ENCODE measurements around the gene TNFAIP6. TPM values are rescaled to one million over a fixed set of nuclear protein-coding genes. Genes with fewer than 3 reads are reported as not detected.

Gene TNFAIP6
- total RNA-seq, 2 experiments from 2014 or later = not detected

DNA sequence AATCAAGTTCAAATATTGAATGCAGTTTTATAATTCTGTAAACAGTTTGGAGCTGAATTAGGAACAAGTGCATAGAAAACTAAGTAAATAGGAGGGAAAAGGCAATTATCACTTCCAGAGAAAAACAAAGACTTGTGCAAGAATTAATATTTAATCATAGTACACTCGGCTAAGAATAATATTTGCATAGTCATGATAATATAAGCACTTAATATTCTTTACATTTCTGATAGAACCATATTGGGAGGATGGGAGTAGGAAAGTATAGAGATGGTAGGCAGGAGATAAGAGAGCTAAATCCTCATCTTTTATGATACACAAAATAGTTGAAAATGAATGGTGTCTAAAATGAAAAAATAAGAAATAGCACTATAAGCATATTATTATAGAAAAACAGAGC lies 27.4 kb upstream of the TNFAIP6 start:
- ChIA-PET POLR2A (no interaction called here), CTCF (ENCODE audit: unreplicated experiment) (no interaction called here)
- DNase-seq (ENCODE audit: low spot score) = no peak
- Histone ChIP-seq H4K20me1 (ENCODE audit: insufficient read depth, low read length) (no peaks in the 10 kb centered on the region), H3K9me3 (ENCODE audit: low read length) (no peaks in the 10 kb centered on the region), H3K27ac (ENCODE audit: low read depth, low read length, poor library complexity, severe bottlenecking) (no peak overlapping the region), H3K9me2 (ENCODE audit: insufficient read depth, low read length) (no peaks in the 10 kb centered on the region), H3K79me2 (ENCODE audit: insufficient read depth, low read depth, low read length) (no peaks in the 10 kb centered on the region), H3K4me2 (ENCODE audit: low read length) (no peak overlapping the region), H2AFZ (ENCODE audit: low read length) (no peak overlapping the region), H3K4me1 (ENCODE audit: insufficient read depth, low read length, poor library complexity, severe bottlenecking) (no peaks in the 10 kb centered on the region), H3K36me3 (ENCODE audit: insufficient read depth, low read length) (no peaks in the 10 kb centered on the region), H3K4me3 (ENCODE audit: low read depth, low read length, poor library complexity, severe bottlenecking) (no peak overlapping the region)
- intact Hi-C loops (cut with micrococcal nuclease; ENCODE audit: unreplicated experiment) = no loop called here
- BruUV-seq (replicated peaks) = no TSS peak
- TF ChIP-seq, protein P1, sequence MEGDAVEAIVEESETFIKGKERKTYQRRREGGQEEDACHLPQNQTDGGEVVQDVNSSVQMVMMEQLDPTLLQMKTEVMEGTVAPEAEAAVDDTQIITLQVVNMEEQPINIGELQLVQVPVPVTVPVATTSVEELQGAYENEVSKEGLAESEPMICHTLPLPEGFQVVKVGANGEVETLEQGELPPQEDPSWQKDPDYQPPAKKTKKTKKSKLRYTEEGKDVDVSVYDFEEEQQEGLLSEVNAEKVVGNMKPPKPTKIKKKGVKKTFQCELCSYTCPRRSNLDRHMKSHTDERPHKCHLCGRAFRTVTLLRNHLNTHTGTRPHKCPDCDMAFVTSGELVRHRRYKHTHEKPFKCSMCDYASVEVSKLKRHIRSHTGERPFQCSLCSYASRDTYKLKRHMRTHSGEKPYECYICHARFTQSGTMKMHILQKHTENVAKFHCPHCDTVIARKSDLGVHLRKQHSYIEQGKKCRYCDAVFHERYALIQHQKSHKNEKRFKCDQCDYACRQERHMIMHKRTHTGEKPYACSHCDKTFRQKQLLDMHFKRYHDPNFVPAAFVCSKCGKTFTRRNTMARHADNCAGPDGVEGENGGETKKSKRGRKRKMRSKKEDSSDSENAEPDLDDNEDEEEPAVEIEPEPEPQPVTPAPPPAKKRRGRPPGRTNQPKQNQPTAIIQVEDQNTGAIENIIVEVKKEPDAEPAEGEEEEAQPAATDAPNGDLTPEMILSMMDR (conservative IDR thresholded peaks at IDR 0.05; ENCODE audit: low read length) = no peak
- no peak for TF ChIP-seq EZH2phosphoT487 (IDR thresholded peaks at IDR 0.05; ENCODE audit: borderline replicate concordance, low read depth, low read length)

DNA sequence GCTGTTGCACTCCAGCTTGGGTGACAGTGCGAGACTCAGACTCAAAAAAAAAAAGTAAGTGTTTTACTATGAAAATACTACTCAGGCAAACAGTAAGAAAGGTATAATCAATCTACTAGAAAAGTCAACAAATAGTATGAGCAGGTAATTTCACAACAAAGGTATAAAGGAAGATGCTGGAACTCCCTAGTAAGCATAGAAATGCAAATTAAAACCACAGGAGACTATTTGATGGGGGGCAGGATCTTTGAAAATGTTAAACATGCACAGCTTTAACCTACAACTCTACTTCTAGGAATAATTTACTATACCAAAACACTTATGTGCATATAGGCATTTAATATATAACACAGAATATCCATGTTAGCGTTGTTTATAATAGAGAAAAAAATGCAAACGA lies 24.3 kb upstream of the TNFAIP6 start:
- no peaks in the 10 kb centered on the region for H3K9me3 ChIP-seq (ENCODE audit: low read length)
- H3K27ac ChIP-seq (ENCODE audit: low read depth, low read length, poor library complexity, severe bottlenecking) = no peak overlapping the region
- TF ChIP-seq, protein P1 (conservative IDR thresholded peaks at IDR 0.05; ENCODE audit: low read length) = no peak
- TF ChIP-seq EZH2phosphoT487 (IDR thresholded peaks at IDR 0.05; ENCODE audit: borderline replicate concordance, low read depth, low read length) = no peak
- H3K9me2 ChIP-seq (ENCODE audit: insufficient read depth, low read length) = no peaks in the 10 kb centered on the region
- no TSS peak for BruUV-seq (replicated peaks)
- no peaks in the 10 kb centered on the region for H3K79me2 ChIP-seq (ENCODE audit: insufficient read depth, low read depth, low read length)
- CTCF ChIA-PET (ENCODE audit: unreplicated experiment) = no interaction called here
- no peaks in the 10 kb centered on the region for H3K4me1 ChIP-seq (ENCODE audit: insufficient read depth, low read length, poor library complexity, severe bottlenecking)
- no peak for DNase-seq (ENCODE audit: low spot score)
- intact Hi-C loops (cut with micrococcal nuclease; ENCODE audit: unreplicated experiment) = no loop called here
- no peaks in the 10 kb centered on the region for H4K20me1 ChIP-seq (ENCODE audit: insufficient read depth, low read length)
- POLR2A ChIA-PET = no interaction called here
- H3K4me3 ChIP-seq (ENCODE audit: low read depth, low read length, poor library complexity, severe bottlenecking) = no peak overlapping the region
- H3K36me3 ChIP-seq (ENCODE audit: insufficient read depth, low read length) = no peaks in the 10 kb centered on the region
- H2AFZ ChIP-seq (ENCODE audit: low read length) = no peak overlapping the region
- H3K4me2 ChIP-seq (ENCODE audit: low read length) = no peak overlapping the region

DNA sequence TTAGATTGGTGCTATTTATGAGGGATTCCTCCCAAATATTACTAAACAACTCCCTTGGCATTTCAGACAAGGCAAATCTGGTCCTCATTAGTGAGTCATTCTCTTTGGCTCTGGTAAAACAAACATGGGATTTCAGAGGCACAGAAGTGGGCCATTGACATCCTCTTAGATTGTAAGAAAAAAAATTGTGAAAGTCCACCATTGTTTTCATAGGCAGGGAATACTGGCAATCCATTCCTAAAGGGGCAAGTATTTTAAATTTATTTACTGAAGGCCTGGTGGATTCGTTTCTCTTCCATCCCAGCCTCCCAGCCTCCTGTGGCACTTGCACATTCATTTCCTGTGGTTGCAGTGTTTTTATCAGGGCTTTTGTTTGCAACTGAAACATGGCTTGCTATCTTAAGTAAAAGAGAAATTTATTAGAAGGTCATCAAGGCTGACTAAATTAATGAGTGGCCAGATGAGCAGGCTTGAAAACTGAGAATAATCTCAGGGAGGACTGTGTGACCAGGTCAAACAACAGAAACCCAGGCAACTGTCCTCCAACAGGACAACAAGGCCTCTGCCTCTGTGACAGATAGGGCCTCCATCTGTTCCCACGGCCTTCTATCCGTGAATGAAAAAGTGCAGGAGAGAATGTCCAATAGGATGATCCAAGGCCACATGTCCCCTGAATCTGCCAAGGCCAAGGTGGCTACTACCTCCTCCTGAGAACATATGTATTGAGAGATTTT lies 23.1 kb upstream of the TNFAIP6 start:
- H2AFZ ChIP-seq (ENCODE audit: low read length) = no peak overlapping the region
- ChIA-PET POLR2A (no interaction called here), CTCF (ENCODE audit: unreplicated experiment) (no interaction called here)
- no peaks in the 10 kb centered on the region for H3K79me2 ChIP-seq (ENCODE audit: insufficient read depth, low read depth, low read length)
- intact Hi-C loops (cut with micrococcal nuclease; ENCODE audit: unreplicated experiment) = no loop called here
- H3K4me1 ChIP-seq (ENCODE audit: insufficient read depth, low read length, poor library complexity, severe bottlenecking) = no peaks in the 10 kb centered on the region
- no TSS peak for BruUV-seq (replicated peaks)
- TF ChIP-seq, protein P1 (conservative IDR thresholded peaks at IDR 0.05; ENCODE audit: low read length) = no peak
- TF ChIP-seq EZH2phosphoT487 (IDR thresholded peaks at IDR 0.05; ENCODE audit: borderline replicate concordance, low read depth, low read length) = no peak
- no peaks in the 10 kb centered on the region for H3K36me3 ChIP-seq (ENCODE audit: insufficient read depth, low read length)
- H4K20me1 ChIP-seq (ENCODE audit: insufficient read depth, low read length) = no peaks in the 10 kb centered on the region
- DNase-seq (ENCODE audit: low spot score) = no peak
- no peak overlapping the region for H3K4me2 ChIP-seq (ENCODE audit: low read length)
- H3K9me2 ChIP-seq (ENCODE audit: insufficient read depth, low read length) = no peaks in the 10 kb centered on the region
- H3K27ac ChIP-seq (ENCODE audit: low read depth, low read length, poor library complexity, severe bottlenecking) = no peak overlapping the region
- H3K4me3 ChIP-seq (ENCODE audit: low read depth, low read length, poor library complexity, severe bottlenecking) = no peak overlapping the region
- no peaks in the 10 kb centered on the region for H3K9me3 ChIP-seq (ENCODE audit: low read length)

Data from OCI-LY7 (cell line).